K562 (cell line): ENCODE data around the gene ERF. TPM values are rescaled to one million over a fixed set of nuclear protein-coding genes. Genes with fewer than 3 reads are reported as not detected.

Experiments used
- ARID2 ChIP-seq: fragments of 450-650 bp; IDR thresholded peaks from 2 replicates; pipeline ENCODE4 v1.6.1; 2017; ENCODE audit warnings: antibody characterized with exemption, mild to moderate bottlenecking
- BACH1 ChIP-seq: fragments of 200-800 bp; sonication (Bioruptor generic); IDR thresholded peaks from 2 replicates; pipeline ENCODE4 v1.6.1; 2016; ENCODE audit warnings: missing genetic modification characterization, missing compliant biosample characterization
- DMBX1 ChIP-seq: fragments of 250-450 bp; sonication (Bioruptor Pico); IDR thresholded peaks from 2 replicates; pipeline ENCODE4 v1.8.0; 2022; ENCODE audit warnings: inconsistent platforms, mild to moderate bottlenecking, moderate library complexity, borderline replicate concordance
- FOXJ2 ChIP-seq: fragments of 200-800 bp; sonication (Bioruptor generic); IDR thresholded peaks from 2 replicates; pipeline ENCODE4 v1.6.1; 2016; ENCODE audit warnings: missing genetic modification characterization, missing compliant biosample characterization
- HNRNPUL1 ChIP-seq: fragments of 200-400 bp; formaldehyde crosslinking; IDR thresholded peaks from 2 replicates; pipeline ENCODE4 v1.6.1; 2017; ENCODE audit warnings: low read length
- ILF3 ChIP-seq: fragments of 450-650 bp; IDR thresholded peaks from 2 replicates; pipeline ENCODE4 v1.6.1; 2018; ENCODE audit warnings: antibody characterized with exemption, mild to moderate bottlenecking, moderate library complexity, borderline replicate concordance
- KAT7 ChIP-seq: sonication (generic); formaldehyde crosslinking; IDR thresholded peaks from 2 replicates; pipeline ENCODE4 v1.8.0; 2022; ENCODE audit warnings: missing genetic modification reagents, mild to moderate bottlenecking, borderline replicate concordance
- LARP7 ChIP-seq: fragments of 450-650 bp; IDR thresholded peaks from 2 replicates; pipeline ENCODE4 v1.6.1; 2016
- POLR2AphosphoS5 ChIP-seq: IDR thresholded peaks from 2 replicates; pipeline ENCODE4 v1.6.1; 2011; ENCODE audit warnings: mild to moderate bottlenecking, low read depth, low read length, moderate library complexity; ENCODE audit not compliant: control insufficient read depth, insufficient read depth
- POU5F1 ChIP-seq: fragments of 150-350 bp; IDR thresholded peaks from 2 replicates; pipeline ENCODE4 v1.6.1; 2014; ENCODE audit warnings: borderline replicate concordance, low read length, low read depth, mild to moderate bottlenecking; ENCODE audit not compliant: partially characterized antibody
- ZNF197 ChIP-seq: fragments of 200-800 bp; sonication (Bioruptor generic); IDR thresholded peaks from 2 replicates; pipeline ENCODE4 v1.6.1; 2016; ENCODE audit warnings: low read depth, missing genetic modification characterization, missing compliant biosample characterization
- ZNF212 ChIP-seq: fragments of 450-650 bp; formaldehyde crosslinking; IDR thresholded peaks from 2 replicates; pipeline ENCODE4 v1.4.0; 2020; ENCODE audit warnings: mild to moderate bottlenecking
- ZNF589 ChIP-seq: fragments of 200-800 bp; sonication (Bioruptor generic); IDR thresholded peaks from 2 replicates; pipeline ENCODE4 v1.6.1; 2016; ENCODE audit warnings: low read depth, missing genetic modification characterization, missing compliant biosample characterization
- ZNF717 ChIP-seq: fragments of 250-450 bp; sonication (Bioruptor Pico); IDR thresholded peaks from 2 replicates; pipeline ENCODE4 v1.5.0; 2021
- polyA plus RNA-seq, 8 experiments: library from polyadenylated mRNA; depleted of rRNA in 4 of 8; stranded (reverse) in 5 of 8; unstranded in 3 of 8; fragments of >200 nt; fragmentation: Nextera tagmentation in 2 of 8; fragmentation: Illumina TruSeq in 1 of 8; extraction: Ambion mirVana in 2 of 8; extraction: Trizol in 1 of 8; gene quantifications; 2 replicates each; pipeline versions ENCODE4 v1.2.1 to v1.2.3, GENCODE V29; 2011 to 2014; ENCODE audit warnings: inconsistent platforms in 1 of 8, missing spikeins in 1 of 8
- total RNA-seq, 7 experiments: library from RNA; depleted of rRNA in 6 of 7; stranded (reverse); fragments of >200 nt in 6 of 7; fragmentation: Illumina TruSeq in 2 of 7; extraction: Trizol in 2 of 7; gene quantifications; 2 replicates each; pipeline versions ENCODE4 v1.2.1 to v1.2.3, GENCODE V29; 2011 to 2021; ENCODE audit warnings: low replicate concordance in 1 of 7
- TF ChIP-seq, protein P1 (sequence below): fragments of 250-450 bp; sonication (Bioruptor Pico); IDR thresholded peaks from 2 replicates; pipeline ENCODE4 v1.5.0; 2021
- TF ChIP-seq, protein P2 (sequence below), 2 experiments: fragments of 250-450 bp in 1 of 2; fragments of 450-650 bp in 1 of 2; sonication (Bioruptor Pico) in 1 of 2; IDR thresholded peaks; 2 replicates each; pipeline versions ENCODE4 v1.6.1 to v1.8.0; 2016 to 2021; ENCODE audit warnings: mild to moderate bottlenecking in 2 of 2, moderate library complexity in 2 of 2, missing compliant biosample characterization in 1 of 2, missing genetic modification characterization in 1 of 2
- TF ChIP-seq, protein P3 (sequence below): fragments of 250-450 bp; sonication (Bioruptor Pico); IDR thresholded peaks from 2 replicates; pipeline ENCODE4 v1.4.0; 2020; ENCODE audit warnings: borderline replicate concordance

The ERF gene
- total and polyA plus RNA-seq, 9 of the 15 experiments (the other 6 are each of a cell fraction or from before 2014, with no cell fraction given), result 0.03 to 75.4 (median 27.0) TPM

DNA sequence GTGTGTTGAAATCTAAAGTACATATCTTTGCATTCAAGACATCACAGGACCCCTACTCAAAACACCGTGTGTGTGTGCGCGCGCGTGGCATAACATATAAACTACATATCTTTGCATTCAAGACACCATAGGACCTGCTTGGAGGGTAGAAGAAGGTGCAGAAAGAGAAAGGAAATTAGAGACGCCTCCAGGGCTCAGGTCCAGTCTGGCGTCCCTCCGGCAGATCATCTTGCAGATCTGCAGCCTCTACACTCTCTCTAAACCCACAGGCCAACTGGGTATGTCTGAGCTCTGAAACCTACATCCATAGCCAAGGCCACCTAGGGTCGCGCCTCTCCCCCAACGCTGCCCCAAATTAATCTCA, 48.2 kb upstream of the ERF start (continued):
- no peak for TF ChIP-seq POLR2AphosphoS5
- TF ChIP-seq ZNF197, result 0 out of 2 replicates have a peak, but pooled peaks have one; percentile 72
- TF ChIP-seq BACH1, result no peak
- 0 out of 2 replicates have a peak, but pooled peaks have one; percentile 11 for TF ChIP-seq FOXJ2 (tag)
- no peak for TF ChIP-seq ZNF717 (CRISPR knock-in tag)
- no peak for TF ChIP-seq LARP7
- TF ChIP-seq, protein P1, sequence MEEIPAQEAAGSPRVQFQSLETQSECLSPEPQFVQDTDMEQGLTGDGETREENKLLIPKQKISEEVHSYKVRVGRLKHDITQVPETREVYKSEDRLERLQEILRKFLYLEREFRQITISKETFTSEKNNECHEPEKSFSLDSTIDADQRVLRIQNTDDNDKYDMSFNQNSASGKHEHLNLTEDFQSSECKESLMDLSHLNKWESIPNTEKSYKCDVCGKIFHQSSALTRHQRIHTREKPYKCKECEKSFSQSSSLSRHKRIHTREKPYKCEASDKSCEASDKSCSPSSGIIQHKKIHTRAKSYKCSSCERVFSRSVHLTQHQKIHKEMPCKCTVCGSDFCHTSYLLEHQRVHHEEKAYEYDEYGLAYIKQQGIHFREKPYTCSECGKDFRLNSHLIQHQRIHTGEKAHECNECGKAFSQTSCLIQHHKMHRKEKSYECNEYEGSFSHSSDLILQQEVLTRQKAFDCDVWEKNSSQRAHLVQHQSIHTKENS (CRISPR knock-in tag), result no peak
- TF ChIP-seq ZNF212 (CRISPR knock-in tag), result no peak
- no peak for TF ChIP-seq DMBX1 (CRISPR knock-in tag)
- TF ChIP-seq HNRNPUL1, result no peak
- no peak for TF ChIP-seq ZNF589 (CRISPR knock-in tag)
- TF ChIP-seq POU5F1, result no peak
- TF ChIP-seq ILF3, result no peak
- TF ChIP-seq, protein P2, sequence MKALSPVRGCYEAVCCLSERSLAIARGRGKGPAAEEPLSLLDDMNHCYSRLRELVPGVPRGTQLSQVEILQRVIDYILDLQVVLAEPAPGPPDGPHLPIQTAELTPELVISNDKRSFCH (CRISPR knock-in tag; IDR thresholded peaks at IDR 0.05), result no peak
- TF ChIP-seq, protein P2 (tag; IDR thresholded peaks at IDR 0.05), result no peak
- no peak for TF ChIP-seq ARID2
- TF ChIP-seq, protein P3, sequence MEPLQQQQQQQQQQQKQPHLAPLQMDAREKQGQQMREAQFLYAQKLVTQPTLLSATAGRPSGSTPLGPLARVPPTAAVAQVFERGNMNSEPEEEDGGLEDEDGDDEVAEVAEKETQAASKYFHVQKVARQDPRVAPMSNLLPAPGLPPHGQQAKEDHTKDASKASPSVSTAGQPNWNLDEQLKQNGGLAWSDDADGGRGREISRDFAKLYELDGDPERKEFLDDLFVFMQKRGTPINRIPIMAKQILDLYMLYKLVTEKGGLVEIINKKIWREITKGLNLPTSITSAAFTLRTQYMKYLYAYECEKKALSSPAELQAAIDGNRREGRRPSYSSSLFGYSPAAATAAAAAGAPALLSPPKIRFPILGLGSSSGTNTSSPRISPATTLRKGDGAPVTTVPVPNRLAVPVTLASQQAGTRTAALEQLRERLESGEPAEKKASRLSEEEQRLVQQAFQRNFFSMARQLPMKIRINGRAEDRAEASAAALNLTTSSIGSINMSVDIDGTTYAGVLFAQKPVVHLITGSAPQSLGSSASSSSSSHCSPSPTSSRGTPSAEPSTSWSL (CRISPR knock-in tag), result no peak
- no peak for TF ChIP-seq KAT7 (CRISPR knock-in tag)
